ENCODE data around the gene CYB561A3. TPM values are rescaled to one million over a fixed set of nuclear protein-coding genes. Genes with fewer than 3 reads are reported as not detected.

The CYB561A3 gene
- total RNA-seq, 6 experiments from 2014 or later = 38.7 to 52.8 (median 46.7) TPM

GRCh38 chr11:61353131-61354067 lies 8.3 kb downstream of the CYB561A3 start:
- Mint-ChIP-seq H3K27ac (no peak overlapping the region), H3K4me3 (no peak overlapping the region), H3K27me3 (ENCODE audit: insufficient read depth) (no peaks in the 10 kb centered on the region), H3K36me3 (ENCODE audit: low read depth) (peaks cover 11% of the 10 kb centered on the region), H3K9me3 (no peaks in the 10 kb centered on the region), H3K4me1 (ENCODE audit: low read depth) (no peaks in the 10 kb centered on the region)
- no peak for TF ChIP-seq CTCF (IDR thresholded peaks at IDR 0.05)
- no peak for DNase-seq

- no peak for TF ChIP-seq CTCF (IDR thresholded peaks at IDR 0.05)
- peaks cover 11% of the 10 kb centered on the region for H3K36me3 Mint-ChIP-seq (ENCODE audit: low read depth)
- H3K27me3 Mint-ChIP-seq (ENCODE audit: insufficient read depth) = no peaks in the 10 kb centered on the region
- no peaks in the 10 kb centered on the region for H3K9me3 Mint-ChIP-seq
- H3K27ac Mint-ChIP-seq = no peak overlapping the region
- no peak for DNase-seq
- no peaks in the 10 kb centered on the region for H3K4me1 Mint-ChIP-seq (ENCODE audit: low read depth)
- H3K4me3 Mint-ChIP-seq = no peak overlapping the region
Observed at GRCh38 chr11:61352038-61352437, 9.6 kb downstream of the CYB561A3 start.

- no peak for DNase-seq
- no peak for TF ChIP-seq CTCF (IDR thresholded peaks at IDR 0.05)
- Mint-ChIP-seq H3K9me3 (no peaks in the 10 kb centered on the region), H3K27me3 (ENCODE audit: insufficient read depth) (no peaks in the 10 kb centered on the region; the same call in 1 of the 2 replicates), H3K27ac (no peak overlapping the region), H3K4me3 (no peak overlapping the region), H3K36me3 (ENCODE audit: low read depth) (peaks cover 11% of the 10 kb centered on the region), H3K4me1 (ENCODE audit: low read depth) (no peaks in the 10 kb centered on the region)
Observed at GRCh38 chr11:61350803-61351202, 10.9 kb downstream of the CYB561A3 start.

GRCh38 chr11:61350336-61350735 lies 11.3 kb downstream of the CYB561A3 start:
- Mint-ChIP-seq H3K4me3 (no peak overlapping the region), H3K36me3 (ENCODE audit: low read depth) (peaks cover 11% of the 10 kb centered on the region), H3K4me1 (ENCODE audit: low read depth) (no peaks in the 10 kb centered on the region), H3K27ac (no peak overlapping the region), H3K27me3 (ENCODE audit: insufficient read depth) (no peaks in the 10 kb centered on the region; the same call in 1 of the 2 replicates), H3K9me3 (no peaks in the 10 kb centered on the region)
- TF ChIP-seq CTCF (IDR thresholded peaks at IDR 0.05) = no peak
- DNase-seq = no peak

GRCh38 chr11:61349916-61350315 lies 11.8 kb downstream of the CYB561A3 start:
- H3K36me3 Mint-ChIP-seq (ENCODE audit: low read depth) = peaks cover 11% of the 10 kb centered on the region

More at GRCh38 chr11:61349916-61350315, 11.8 kb downstream of the CYB561A3 start:
- Mint-ChIP-seq H3K9me3 (no peaks in the 10 kb centered on the region), H3K4me3 (no peak overlapping the region), H3K27me3 (ENCODE audit: insufficient read depth) (no peaks in the 10 kb centered on the region; the same call in 1 of the 2 replicates), H3K4me1 (ENCODE audit: low read depth) (no peaks in the 10 kb centered on the region), H3K27ac (no peak overlapping the region)
- no peak for TF ChIP-seq CTCF (IDR thresholded peaks at IDR 0.05)
- no peak for DNase-seq
